Stomach (tissue), 9 donors: ENCODE results near the gene USP54. TPM values are rescaled to one million over a fixed set of nuclear protein-coding genes. Genes with fewer than 3 reads are reported as not detected.

Source experiments
- DNase-seq, 2 donors: peaks; one replicate each; pipeline versions ENCODE4 v3.0.0 to v3.0.0-alpha.2; 2013 to 2019
- H3K27ac ChIP-seq, 5 donors: fragments of 200-600 bp in 4 of 5; sonication (generic) in 4 of 5; one replicate each; pipeline ENCODE4 v1.5.1; 2013 to 2019; ENCODE audit warnings: mild to moderate bottlenecking in 1 of 5, moderate library complexity in 1 of 5
- H3K27me3 ChIP-seq, 3 donors: fragments of 200-600 bp; sonication (generic); one replicate each; pipeline ENCODE4 v1.5.1; 2017 to 2019; ENCODE audit warnings: mixed run types in 1 of 3
- H3K36me3 ChIP-seq, 4 donors: fragments of 200-600 bp; sonication (generic); 1 replicate in 3 of 4; 2 replicates in 1 of 4; pipeline ENCODE4 v1.5.1; 2016 to 2019
- H3K4me1 ChIP-seq, 4 donors: fragments of 200-600 bp; sonication (generic); one replicate each; pipeline ENCODE4 v1.5.1; 2016 to 2019
- H3K4me3 ChIP-seq, 4 donors: fragments of 200-600 bp; sonication (generic) in 3 of 4; one replicate each; pipeline ENCODE4 v1.5.1; 2016 to 2019; ENCODE audit warnings: mild to moderate bottlenecking in 1 of 4
- H3K9me3 ChIP-seq, 4 donors: fragments of 200-600 bp; sonication (generic); one replicate each; pipeline ENCODE4 v1.5.1; 2016 to 2019
- CTCF ChIP-seq, 7 experiments: fragments of 450-650 bp in 4 of 7; fragments of 200-600 bp in 3 of 7; sonication (generic) in 3 of 7; IDR thresholded peaks; one replicate each; pipeline ENCODE4 v1.5.1; 2016 to 2019; ENCODE audit warnings: antibody characterized with exemption in 7 of 7, control low read depth in 2 of 7, mild to moderate bottlenecking in 1 of 7
- EP300 ChIP-seq: sonication (generic); formaldehyde crosslinking; IDR thresholded peaks from one replicate; pipeline ENCODE4 v1.6.1; 2017; ENCODE audit warnings: antibody characterized with exemption
- POLR2A ChIP-seq, 4 donors: fragments of 450-650 bp; IDR thresholded peaks; one replicate each; pipeline ENCODE4 v1.6.1; 2016; ENCODE audit warnings: antibody characterized with exemption in 4 of 4, control low read depth in 2 of 4, mild to moderate bottlenecking in 1 of 4, moderate library complexity in 1 of 4
- POLR2AphosphoS5 ChIP-seq, 3 donors: sonication (generic); formaldehyde crosslinking; IDR thresholded peaks; one replicate each; pipeline ENCODE4 v1.6.1; 2016; ENCODE audit warnings: antibody characterized with exemption in 3 of 3
- WGBS, 5 donors: extraction: QIAGEN DNeasy Blood & Tissue Kit in 3 of 5; methylation state at CpG; one replicate each; pipeline versions ENCODE4 v1.1.5 to v1.1.7; 2013 to 2018; 5-methylcytosine and 5-hydroxymethylcytosine counted together
- intact Hi-C: fragments of 100-400 bp; cut with DNase I; formaldehyde crosslinking; loops from one replicate; pipeline ENCODE4 v1.15.1; 2023; ENCODE audit warnings: low total_unique reads
- polyA plus RNA-seq, 3 donors: library from polyadenylated mRNA; stranded (reverse); fragments of 200-250 nt; gene quantifications; one replicate each; pipeline ENCODE4 v1.2.3, GENCODE V29; 2013
- total RNA-seq, 5 donors: library from RNA; depleted of rRNA; stranded (reverse); fragments of >200 nt; gene quantifications; one replicate each; pipeline versions ENCODE4 v1.1.0 to v1.2.3, GENCODE V29; 2014 to 2016
- donor health status: healthy with polysubstance abuse.
- donor health status: Bipolar disorder and iron deficiency.
- donor health status: healthy.

USP54 gene
- total and polyA plus RNA-seq, 8 donors, result 7.3 to 369 (median 69.4) TPM

- Histone ChIP-seq H3K27me3 (no peaks in the 10 kb centered on the region), H3K9me3 (no peaks in the 10 kb centered on the region), H3K4me1 (peaks cover 22 to 37% (median 31%) of the 10 kb centered on the region in 4 donors), H3K36me3 (no peaks in the 10 kb centered on the region), H3K27ac (no peak overlapping the region), H3K4me3 (no peak overlapping the region)
- no peak for TF ChIP-seq POLR2A (IDR thresholded peaks at IDR 0.05)
- TF ChIP-seq CTCF (IDR thresholded peaks at IDR 0.05), result no peak
- no peak for TF ChIP-seq POLR2AphosphoS5 (IDR thresholded peaks at IDR 0.05)
- TF ChIP-seq EP300, result no peak
- 89 to 94% (median 91%) methylated on average over 5 of the region's 5 CpGs for WGBS, 5 donors
- intact Hi-C loops, result no loop called here
- no peak for DNase-seq
These were observed 2.7 kb upstream of the USP54 start for GRCh38 chr10:73593812-73594211.

DNA sequence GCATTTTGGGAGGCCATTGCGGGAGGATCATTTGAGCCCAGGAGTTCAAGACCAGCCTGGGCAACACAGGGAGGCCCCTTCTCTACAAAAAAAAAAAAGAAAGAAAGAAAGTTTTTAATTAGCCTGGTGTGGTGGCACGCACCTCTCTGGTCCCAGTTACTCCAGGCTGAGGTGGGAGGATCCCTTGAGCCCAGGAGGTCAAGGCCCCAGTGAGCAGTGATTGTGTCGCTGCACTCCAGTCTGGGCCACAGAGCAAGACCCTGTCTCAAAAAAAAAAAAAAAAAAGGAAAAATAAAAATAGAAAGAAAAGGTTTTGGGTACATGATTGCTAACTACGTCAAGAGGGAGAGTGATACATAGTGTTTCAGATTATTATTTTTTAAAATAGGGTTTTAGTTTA lies 2.0 kb upstream of the USP54 start:
- no peak overlapping the region for H3K4me3 ChIP-seq
- TF ChIP-seq POLR2AphosphoS5 (IDR thresholded peaks at IDR 0.05), result no peak
- TF ChIP-seq CTCF (IDR thresholded peaks at IDR 0.05), result no peak
- TF ChIP-seq EP300, result no peak
- TF ChIP-seq POLR2A (IDR thresholded peaks at IDR 0.05), result no peak
- no peaks in the 10 kb centered on the region for H3K36me3 ChIP-seq
- no peaks in the 10 kb centered on the region for H3K27me3 ChIP-seq
- intact Hi-C loops, result no loop called here
- H3K9me3 ChIP-seq, result no peaks in the 10 kb centered on the region
- 95 to 100% (median 99%) methylated on average over 4 of the region's 4 CpGs for WGBS, 5 donors
- peak overlapping the region in 3 of 5 donors; percentile 75 to 84 (median 79) for H3K27ac ChIP-seq
- no peak for DNase-seq
- peaks cover 26 to 44% (median 36%) of the 10 kb centered on the region in 4 donors for H3K4me1 ChIP-seq

DNA sequence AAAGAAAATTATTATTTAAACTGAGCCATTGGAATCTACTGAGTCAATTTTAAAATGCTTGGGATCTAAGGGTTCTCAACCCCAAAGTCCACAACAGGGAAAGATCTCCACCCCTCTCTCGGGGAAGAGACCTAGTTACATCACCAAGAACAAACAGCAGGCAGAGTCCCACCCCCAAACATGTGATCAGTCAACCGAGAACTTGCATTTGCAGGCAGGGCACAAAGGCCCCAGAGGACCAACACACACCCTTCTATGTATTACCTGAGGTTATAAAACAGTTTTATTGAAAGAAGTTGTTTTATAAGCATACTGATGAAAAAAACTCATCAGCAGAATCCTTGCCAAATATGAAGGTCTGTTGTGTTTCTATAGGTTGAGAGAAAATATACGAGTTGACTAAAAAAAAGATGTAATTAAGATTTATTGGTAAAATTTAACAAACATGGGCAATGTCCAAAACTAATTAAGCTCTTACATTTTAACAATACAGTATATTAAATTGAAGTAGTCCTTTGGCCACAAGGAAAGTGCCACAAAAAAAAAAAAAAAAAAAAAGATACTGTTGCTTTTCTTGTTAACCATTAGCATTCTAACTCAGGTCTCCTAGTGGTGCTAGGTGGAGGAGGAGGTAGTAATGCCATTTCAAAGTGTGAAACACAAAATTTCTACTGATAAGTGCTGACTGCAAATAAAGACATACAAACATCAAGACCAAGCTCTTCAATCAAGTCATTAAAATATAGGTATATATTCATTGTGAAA lies 975 bp upstream of the USP54 start:
- intact Hi-C loops, result no loop called here
- Histone ChIP-seq H3K36me3 (no peaks in the 10 kb centered on the region), H3K9me3 (no peaks in the 10 kb centered on the region), H3K4me1 (peaks cover 32 to 54% (median 42%) of the 10 kb centered on the region in 4 donors), H3K27ac (peak overlapping the region in 4 of 5 donors; percentile 66 to 84 (median 77)), H3K4me3 (no peak overlapping the region), H3K27me3 (no peaks in the 10 kb centered on the region)
- peak; percentile 62 to 92 for DNase-seq
- 21 to 31% (median 29%) methylated on average over 3 of the region's 3 CpGs for WGBS, 5 donors
- TF ChIP-seq EP300 (no peak), CTCF (IDR thresholded peaks at IDR 0.05) (no peak), POLR2AphosphoS5 (IDR thresholded peaks at IDR 0.05) (peak in 2 of 3 donors; percentile 43 to 63)

DNA sequence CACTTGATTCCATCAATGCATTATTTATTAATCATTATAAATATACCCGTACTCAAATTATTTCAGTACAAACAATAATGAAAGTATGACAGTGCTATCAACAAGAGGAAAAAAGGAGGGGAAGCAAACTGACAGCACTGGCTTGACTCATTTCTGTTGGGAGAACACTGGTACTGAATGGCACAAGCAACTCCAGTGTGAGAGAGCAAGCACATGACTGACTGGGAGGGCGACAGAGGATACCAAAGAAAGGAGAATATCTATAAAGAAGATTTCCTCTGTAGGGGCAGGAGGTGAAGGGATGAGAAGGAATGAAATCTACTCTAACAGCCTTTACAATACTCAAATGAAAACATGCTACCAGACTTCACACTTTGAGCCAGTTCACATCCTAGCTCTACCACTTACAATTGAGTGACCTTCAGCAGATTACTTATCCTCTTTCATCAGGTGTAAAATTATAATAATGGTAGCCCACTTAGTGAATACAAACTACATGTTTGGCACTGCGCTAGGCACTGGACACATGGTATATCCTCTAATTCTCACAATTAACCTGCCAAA lies 1.5 kb downstream of the USP54 start:
- Histone ChIP-seq H3K9me3 (no peaks in the 10 kb centered on the region), H3K4me1 (peaks cover 44 to 79% (median 62%) of the 10 kb centered on the region in 4 donors), H3K4me3 (peak overlapping the region in 1 of 4 donors; percentile 2), H3K27me3 (no peaks in the 10 kb centered on the region), H3K36me3 (no peaks in the 10 kb centered on the region), H3K27ac (peak overlapping the region; percentile 36 to 84 (median 75))
- 59 to 80% (median 66%) methylated on average over 3 of the region's 3 CpGs for WGBS, 5 donors
- TF ChIP-seq CTCF (IDR thresholded peaks at IDR 0.05) (no peak), POLR2A (IDR thresholded peaks at IDR 0.05) (no peak), EP300 (no peak), POLR2AphosphoS5 (IDR thresholded peaks at IDR 0.05) (peak in 1 of 3 donors; percentile 37)
- intact Hi-C loops, result no loop called here
- peak; percentile 30 to 51 for DNase-seq
